Activated CD8-positive, alpha-beta memory T cell treated with anti-CD3 and anti-CD28 coated beads for 24 hours (primary cell): ENCODE data around the gene SC5D.

ENCODE experiments used
- DNase-seq: peaks from one replicate; pipeline ENCODE4 v3.0.0-alpha.2; 2020

Gene SC5D

GRCh38 chr11:121330614-121331435 is 38.3 kb downstream of the SC5D start:
- no peak for DNase-seq

- no peak for DNase-seq
Measured at GRCh38 chr11:121334973-121335710, 42.6 kb downstream of the SC5D start.

GRCh38 chr11:121336279-121336937 is 43.8 kb downstream of the SC5D start:
- no peak for DNase-seq

GRCh38 chr11:121337078-121337477 is 44.5 kb downstream of the SC5D start:
- no peak for DNase-seq

GRCh38 chr11:121337740-121338272 is 45.2 kb downstream of the SC5D start:
- DNase-seq: no peak

- no peak for DNase-seq
Measured at GRCh38 chr11:121338536-121338935, 46.0 kb downstream of the SC5D start.

- no peak for DNase-seq
Measured at GRCh38 chr11:121340032-121340580, 47.5 kb downstream of the SC5D start.

- no peak for DNase-seq
Measured at GRCh38 chr11:121341609-121342008, 49.0 kb downstream of the SC5D start.

GRCh38 chr11:121344824-121345223 is 52.3 kb downstream of the SC5D start:
- DNase-seq: no peak

GRCh38 chr11:121347094-121347493 is 54.5 kb downstream of the SC5D start:
- DNase-seq: no peak

- no peak for DNase-seq
Measured at GRCh38 chr11:121347813-121348212, 55.2 kb downstream of the SC5D start.

- DNase-seq: no peak
Measured at GRCh38 chr11:121348220-121348875, 55.8 kb downstream of the SC5D start.

GRCh38 chr11:121349790-121350189 is 57.2 kb downstream of the SC5D start:
- no peak for DNase-seq

GRCh38 chr11:121350314-121351082 is 57.9 kb downstream of the SC5D start:
- no peak for DNase-seq

- no peak for DNase-seq
Measured at GRCh38 chr11:121351083-121351630, 58.6 kb downstream of the SC5D start.

GRCh38 chr11:121352251-121352891 is 59.8 kb downstream of the SC5D start:
- DNase-seq: no peak

- no peak for DNase-seq
Measured at GRCh38 chr11:121354192-121354591, 61.6 kb downstream of the SC5D start.

GRCh38 chr11:121356357-121356756 is 63.8 kb downstream of the SC5D start:
- no peak for DNase-seq
